ENCODE measurements around the gene SLC6A13.
"Not testable (repeated sequence)": the region's sequence is repeated elsewhere in the genome, so short reads cannot be mapped to it uniquely, and the experiment has no call there.

Gene SLC6A13

GRCh38 chr12:262817-263216 is at the start of gene SLC6A13:
Gene SLC6A13, minus strand, starts transcription at chr12:262836. Its CDS starts 2,784 bp downstream, at chr12:260052.
- no peak for DNase-seq

GRCh38 chr12:308511-308910 is 45.9 kb upstream of the SLC6A13 start:
- DNase-seq: no peak

- no peak for DNase-seq
These were observed 44.8 kb upstream of the SLC6A13 start for GRCh38 chr12:307406-307805.

GRCh38 chr12:304805-305204 is 42.2 kb upstream of the SLC6A13 start:
- no peak for DNase-seq

- DNase-seq: not testable (repeated sequence)
These were observed 40.1 kb upstream of the SLC6A13 start for GRCh38 chr12:302766-303165.

- DNase-seq: not testable (repeated sequence)
These were observed 37.5 kb upstream of the SLC6A13 start for GRCh38 chr12:300166-300565.

GRCh38 chr12:299511-299910 is 36.9 kb upstream of the SLC6A13 start:
- not testable (repeated sequence) for DNase-seq

- DNase-seq: not testable (repeated sequence)
These were observed 35.4 kb upstream of the SLC6A13 start for GRCh38 chr12:298059-298458.

GRCh38 chr12:295132-295531 is 32.5 kb upstream of the SLC6A13 start:
- DNase-seq: no peak

- no peak for DNase-seq
These were observed 30.6 kb upstream of the SLC6A13 start for GRCh38 chr12:293199-293598.

GRCh38 chr12:292186-292585 is 29.6 kb upstream of the SLC6A13 start:
- no peak for DNase-seq

- no peak for DNase-seq
These were observed 28.6 kb upstream of the SLC6A13 start for GRCh38 chr12:291153-291723.

- DNase-seq: no peak
These were observed 26.1 kb upstream of the SLC6A13 start for GRCh38 chr12:288687-289086.

- DNase-seq: no peak
These were observed 24.1 kb upstream of the SLC6A13 start for GRCh38 chr12:286531-287300.

- no peak for DNase-seq
These were observed 15.4 kb upstream of the SLC6A13 start for GRCh38 chr12:278046-278445.

- DNase-seq: no peak
These were observed 13.2 kb upstream of the SLC6A13 start for GRCh38 chr12:275812-276211.

GRCh38 chr12:273382-273781 is 10.7 kb upstream of the SLC6A13 start:
- DNase-seq: no peak

GRCh38 chr12:272942-273341 is 10.3 kb upstream of the SLC6A13 start:
- no peak for DNase-seq

- DNase-seq: no peak
These were observed 8.5 kb upstream of the SLC6A13 start for GRCh38 chr12:271161-271560.

- DNase-seq: no peak
These were observed 6.6 kb upstream of the SLC6A13 start for GRCh38 chr12:269191-269590.

GRCh38 chr12:268483-268840 is 5.8 kb upstream of the SLC6A13 start:
- no peak for DNase-seq

- DNase-seq: no peak
These were observed 5.2 kb upstream of the SLC6A13 start for GRCh38 chr12:267581-268482.

- no peak for DNase-seq
These were observed 2.5 kb upstream of the SLC6A13 start for GRCh38 chr12:265096-265495.

- no peak for DNase-seq
These were observed 1.6 kb upstream of the SLC6A13 start for GRCh38 chr12:264269-264668.
